Hepatocyte (in vitro differentiated cells): ENCODE data around the gene TRIM7.

Experiments
- EZH2 ChIP-seq: fragments of 200-600 bp; sonication (generic); IDR thresholded peaks from 2 replicates; pipeline ENCODE4 v1.6.1; 2016; ENCODE audit warnings: antibody characterized with exemption, mild to moderate bottlenecking, borderline replicate concordance
- EZH2phosphoT487 ChIP-seq: fragments of 200-600 bp; sonication (generic); IDR thresholded peaks from one replicate; pipeline ENCODE4 v1.6.1; 2018; ENCODE audit warnings: antibody characterized with exemption, mild to moderate bottlenecking, low read depth, moderate library complexity; ENCODE audit not compliant: unreplicated experiment, severe bottlenecking
- TF ChIP-seq, protein P1 (sequence below): fragments of 200-600 bp; sonication (generic); IDR thresholded peaks from 2 replicates; pipeline ENCODE4 v1.5.1; 2016; ENCODE audit warnings: antibody characterized with exemption, mild to moderate bottlenecking; ENCODE audit not compliant: poor library complexity

DNA sequence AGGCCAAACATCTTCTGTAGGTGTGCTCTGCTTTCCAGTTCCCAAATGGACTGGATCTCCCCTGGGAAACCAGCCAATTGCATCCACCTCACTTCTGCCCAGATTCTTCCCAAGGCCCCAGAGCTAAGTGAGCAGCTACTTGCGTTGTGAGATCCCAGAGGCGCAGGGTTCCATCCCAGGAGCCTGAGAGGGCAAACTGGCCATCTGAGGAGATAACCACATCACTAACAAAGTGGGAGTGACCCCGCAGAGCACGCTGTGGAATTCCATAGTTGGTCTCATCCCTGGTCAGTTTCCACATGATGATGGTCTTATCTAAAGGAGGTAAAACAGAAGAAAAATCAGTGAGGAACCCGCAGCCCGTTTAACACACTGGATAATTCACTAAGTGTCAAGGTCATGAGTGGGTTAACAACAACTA lies 37.0 kb upstream of the TRIM7 start:
- TF ChIP-seq, protein P1, sequence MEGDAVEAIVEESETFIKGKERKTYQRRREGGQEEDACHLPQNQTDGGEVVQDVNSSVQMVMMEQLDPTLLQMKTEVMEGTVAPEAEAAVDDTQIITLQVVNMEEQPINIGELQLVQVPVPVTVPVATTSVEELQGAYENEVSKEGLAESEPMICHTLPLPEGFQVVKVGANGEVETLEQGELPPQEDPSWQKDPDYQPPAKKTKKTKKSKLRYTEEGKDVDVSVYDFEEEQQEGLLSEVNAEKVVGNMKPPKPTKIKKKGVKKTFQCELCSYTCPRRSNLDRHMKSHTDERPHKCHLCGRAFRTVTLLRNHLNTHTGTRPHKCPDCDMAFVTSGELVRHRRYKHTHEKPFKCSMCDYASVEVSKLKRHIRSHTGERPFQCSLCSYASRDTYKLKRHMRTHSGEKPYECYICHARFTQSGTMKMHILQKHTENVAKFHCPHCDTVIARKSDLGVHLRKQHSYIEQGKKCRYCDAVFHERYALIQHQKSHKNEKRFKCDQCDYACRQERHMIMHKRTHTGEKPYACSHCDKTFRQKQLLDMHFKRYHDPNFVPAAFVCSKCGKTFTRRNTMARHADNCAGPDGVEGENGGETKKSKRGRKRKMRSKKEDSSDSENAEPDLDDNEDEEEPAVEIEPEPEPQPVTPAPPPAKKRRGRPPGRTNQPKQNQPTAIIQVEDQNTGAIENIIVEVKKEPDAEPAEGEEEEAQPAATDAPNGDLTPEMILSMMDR = no peak
- TF ChIP-seq EZH2 = no peak
- TF ChIP-seq EZH2phosphoT487 = no peak
